Panc1 (cell line): Measurements from ENCODE around the gene COL4A1. TPM values are rescaled to one million over a fixed set of nuclear protein-coding genes. Genes with fewer than 3 reads are reported as not detected.

Experiments used
- ATAC-seq: fragments of 200-7000 bp; cut with Tn5 transposase; 2 replicates; pipeline ENCODE4 v1.9.1; 2020; ENCODE audit warnings: mild to moderate bottlenecking, moderate library complexity
- BruUV-seq: library from RNA; stranded (reverse); fragments of 400-500 nt; replicated peaks from 2 replicates; lab custom pipeline; 2021; lab: Mats Ljungman, UMichigan
- CTCF ChIA-PET: fragments of 300-600 bp; sonication (Branson Sonifier 250); formaldehyde crosslinking; loops from one replicate; lab custom pipeline; 2022; ENCODE audit warnings: antibody characterized with exemption; lab: Charles Lee
- POLR2A ChIA-PET: fragments of 300-600 bp; sonication (Branson Sonifier 250); formaldehyde crosslinking; loops from one replicate; lab custom pipeline; 2022; ENCODE audit warnings: antibody characterized with exemption; lab: Charles Lee
- DNase-seq: peaks from one replicate; pipeline ENCODE4 v3.0.0-alpha.2; 2010; ENCODE audit warnings: low read depth, low spot score
- H3K27ac ChIP-seq: 2 replicates; pipeline ENCODE4 v1.5.1; 2011; ENCODE audit warnings: mild to moderate bottlenecking, low read length, inconsistent platforms
- H3K27me3 ChIP-seq: fragments of 200-500 bp; sonication (Bioruptor generic); 2 replicates; pipeline ENCODE4 v1.6.0; 2014; ENCODE audit warnings: low read length, inconsistent platforms; ENCODE audit not compliant: control insufficient read depth, insufficient read depth
- H3K36me3 ChIP-seq: fragments of 200-500 bp; sonication (Bioruptor generic); 2 replicates; pipeline ENCODE4 v1.5.1; 2014; ENCODE audit warnings: inconsistent platforms, mild to moderate bottlenecking, low read length, moderate library complexity; ENCODE audit not compliant: control insufficient read depth, insufficient read depth
- H3K4me1 ChIP-seq: 2 replicates; pipeline ENCODE4 v1.5.1; 2011; ENCODE audit warnings: inconsistent platforms, mild to moderate bottlenecking, low read length, moderate library complexity; ENCODE audit not compliant: control insufficient read depth, insufficient read depth
- H3K4me3 ChIP-seq, 2 experiments: 2 replicates each; pipeline ENCODE4 v1.5.1; 2011 to 2012; ENCODE audit warnings: low read depth in 2 of 2, low read length in 2 of 2, mild to moderate bottlenecking in 2 of 2, inconsistent platforms in 1 of 2, moderate library complexity in 1 of 2
- H3K9me3 ChIP-seq: fragments of 200-500 bp; sonication (Bioruptor generic); 2 replicates; pipeline ENCODE4 v1.5.1; 2014; ENCODE audit warnings: low read depth, mild to moderate bottlenecking, inconsistent platforms, low read length, moderate library complexity; ENCODE audit not compliant: control insufficient read depth, insufficient read depth
- CTCF ChIP-seq: fragments of 450-650 bp; IDR thresholded peaks from 2 replicates; pipeline ENCODE4 v1.5.1; 2017; ENCODE audit warnings: mild to moderate bottlenecking
- POLR2AphosphoS5 ChIP-seq: IDR thresholded peaks from 2 replicates; pipeline ENCODE4 v1.6.1; 2012; ENCODE audit warnings: mild to moderate bottlenecking, low read depth, low read length, moderate library complexity
- REST ChIP-seq, 2 experiments: IDR thresholded peaks; 2 replicates each; pipeline ENCODE4 v1.6.1; 2011 to 2012; ENCODE audit warnings: low read depth in 2 of 2, control low read depth in 1 of 2, low read length in 1 of 2, mild to moderate bottlenecking in 1 of 2, moderate library complexity in 1 of 2; ENCODE audit not compliant: insufficient read depth in 1 of 2
- SIN3A ChIP-seq: IDR thresholded peaks from 2 replicates; pipeline ENCODE4 v1.6.1; 2012; ENCODE audit warnings: low read depth, mild to moderate bottlenecking, low read length, moderate library complexity, borderline replicate concordance; ENCODE audit not compliant: insufficient read depth
- TCF7L2 ChIP-seq: IDR thresholded peaks from 2 replicates; pipeline ENCODE4 v1.6.1; 2011; ENCODE audit warnings: mild to moderate bottlenecking, low read depth, low read length, inconsistent platforms
- in situ Hi-C: cut with HindIII; loops from 2 replicates; pipeline ENCODE4 v1.10.0; 2016; ENCODE audit warnings: low sequenced_read_pairs, low pct_unique_long_range_greater_than_20kb
- intact Hi-C: fragments of 100-400 bp; cut with micrococcal nuclease; formaldehyde crosslinking; loops from one replicate; pipeline ENCODE4 v1.10.0; 2022; ENCODE audit not compliant: unreplicated experiment
- total RNA-seq: library from RNA; stranded (reverse); gene quantifications from one replicate; pipeline ENCODE4 v1.2.1, GENCODE V29; 2021; ENCODE audit not compliant: unreplicated experiment

Gene COL4A1
- total RNA-seq, 1 experiment from 2014 or later = 1.1 TPM

GRCh38 chr13:110304256-110304655 is 2.7 kb downstream of the COL4A1 start:
- Histone ChIP-seq H3K4me1 (no peaks in the 10 kb centered on the region), H3K27ac (no peak overlapping the region), H3K27me3 (peaks cover 9% of the 10 kb centered on the region), H3K4me3 (no peak overlapping the region), H3K36me3 (no peaks in the 10 kb centered on the region), H3K9me3 (no peaks in the 10 kb centered on the region)
- TF ChIP-seq SIN3A = no peak
- TF ChIP-seq TCF7L2 = no peak
- TF ChIP-seq POLR2AphosphoS5 = no peak
- no peak for TF ChIP-seq CTCF
- no peak for TF ChIP-seq REST (IDR thresholded peaks at IDR 0.05; ENCODE audit: insufficient read depth in 1 of 2, low read depth in 2 of 2, low read length in 1 of 2)
- CTCF ChIA-PET = no interaction called here
- intact Hi-C loops (no loop called here), in situ Hi-C loops (no loop called here)
- no peak for ATAC-seq
- POLR2A ChIA-PET = no interaction called here
- DNase-seq = no peak
- BruUV-seq = no TSS peak

DNA sequence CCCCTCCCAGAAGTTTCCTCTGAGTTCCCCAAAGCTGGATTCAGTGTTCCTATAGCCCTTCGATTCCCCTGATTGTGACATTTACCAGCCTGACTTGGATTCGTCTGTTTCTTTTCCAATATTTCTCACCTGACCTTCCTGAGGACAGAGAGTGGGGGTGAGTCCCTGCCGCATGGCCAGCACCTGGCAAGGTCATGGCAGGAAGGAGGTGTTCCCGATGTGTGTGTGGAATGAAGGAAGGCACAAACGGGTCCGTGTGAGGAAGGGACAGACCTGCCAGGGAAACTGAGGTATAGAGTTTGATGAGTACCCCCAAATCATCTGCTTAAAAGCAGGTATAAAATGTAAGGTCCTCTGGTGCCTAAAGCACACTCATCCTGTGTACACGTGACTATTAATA is 3.3 kb downstream of the COL4A1 start:
- ChIA-PET POLR2A (no interaction called here), CTCF (interaction anchor here (0.6 kb wide), 1 partner anchor 141 kb away, joined by 3 read pairs; no protein-coding TSS in a partner anchor)
- Histone ChIP-seq H3K36me3 (no peaks in the 10 kb centered on the region), H3K9me3 (no peaks in the 10 kb centered on the region), H3K4me1 (no peaks in the 10 kb centered on the region), H3K27me3 (peaks cover 9% of the 10 kb centered on the region), H3K27ac (no peak overlapping the region), H3K4me3 (no peak overlapping the region)
- DNase-seq = no peak
- intact Hi-C loops = no loop called here
- BruUV-seq = no TSS peak
- TF ChIP-seq SIN3A (no peak), CTCF (no peak), POLR2AphosphoS5 (no peak), REST (IDR thresholded peaks at IDR 0.05; ENCODE audit: insufficient read depth in 1 of 2, low read depth in 2 of 2, low read length in 1 of 2) (no peak), TCF7L2 (no peak)
- in situ Hi-C loops = no loop called here
- no peak for ATAC-seq
